Neural progenitor cell (in vitro differentiated cells): ENCODE data around the gene NCS1. TPM values are rescaled to one million over a fixed set of nuclear protein-coding genes. Genes with fewer than 3 reads are reported as not detected.
A peak's percentile ranks its signal among the peaks of the same experiment; 100 is the strongest.

ENCODE experiments used
- DNase-seq: peaks from one replicate; pipeline ENCODE4 v3.0.0-alpha.2; 2016; ENCODE audit warnings: low spot score
- H2AFZ ChIP-seq: fragments of 200-600 bp; sonication (generic); replicated peaks from 2 replicates; pipeline ENCODE4 v1.6.1; 2016; ENCODE audit warnings: antibody characterized with exemption
- H3F3A ChIP-seq: fragments of 200-600 bp; sonication (generic); 2 replicates; pipeline ENCODE4 v1.6.1; 2016; ENCODE audit warnings: antibody characterized with exemption, low read depth
- H3K27ac ChIP-seq: fragments of 200-600 bp; sonication (generic); 2 replicates; pipeline ENCODE4 v1.5.1; 2016; ENCODE audit warnings: mild to moderate bottlenecking
- H3K27me3 ChIP-seq: fragments of 200-600 bp; sonication (generic); 2 replicates; pipeline ENCODE4 v1.6.1; 2016; ENCODE audit warnings: mild to moderate bottlenecking, moderate library complexity
- H3K36me3 ChIP-seq: fragments of 200-600 bp; sonication (generic); 2 replicates; pipeline ENCODE4 v1.5.1; 2016
- H3K4me1 ChIP-seq: fragments of 200-600 bp; sonication (generic); 2 replicates; pipeline ENCODE4 v1.6.1; 2016; ENCODE audit warnings: mixed run types
- H3K4me2 ChIP-seq: fragments of 200-600 bp; sonication (generic); 2 replicates; pipeline ENCODE4 v1.6.1; 2016
- H3K4me3 ChIP-seq: fragments of 200-600 bp; sonication (generic); 2 replicates; pipeline ENCODE4 v1.5.1; 2016
- H3K79me2 ChIP-seq: fragments of 200-600 bp; sonication (generic); 2 replicates; pipeline ENCODE4 v1.6.1; 2016; ENCODE audit warnings: low read depth
- H3K9ac ChIP-seq: fragments of 200-600 bp; sonication (generic); 2 replicates; pipeline ENCODE4 v1.6.1; 2016
- H3K9me3 ChIP-seq: fragments of 200-600 bp; sonication (generic); 2 replicates; pipeline ENCODE4 v1.5.1; 2016; ENCODE audit warnings: low read depth
- H4K20me1 ChIP-seq: fragments of 200-600 bp; sonication (generic); 2 replicates; pipeline ENCODE4 v1.6.1; 2016; ENCODE audit warnings: low read depth
- H3K27ac Mint-ChIP-seq: 3 replicates; pipeline ENCODE4 v1.8.0; 2021; ENCODE audit warnings: mixed read lengths
- H3K27me3 Mint-ChIP-seq: 2 replicates; pipeline ENCODE4 v1.8.0; 2022; ENCODE audit warnings: low read depth, mild to moderate bottlenecking, inconsistent platforms, moderate library complexity, mixed read lengths; ENCODE audit not compliant: insufficient read depth
- H3K36me3 Mint-ChIP-seq: 3 replicates; pipeline ENCODE4 v1.8.0; 2021; ENCODE audit warnings: mixed read lengths
- H3K4me1 Mint-ChIP-seq: 3 replicates; pipeline ENCODE4 v1.8.0; 2021; ENCODE audit warnings: mixed read lengths
- H3K4me3 Mint-ChIP-seq: 3 replicates; pipeline ENCODE4 v1.8.0; 2021; ENCODE audit warnings: mild to moderate bottlenecking, moderate library complexity, mixed read lengths
- H3K9me3 Mint-ChIP-seq: 3 replicates; pipeline ENCODE4 v1.8.0; 2020; ENCODE audit warnings: mixed read lengths
- CTCF ChIP-seq: fragments of 200-600 bp; sonication (generic); IDR thresholded peaks from 2 replicates; pipeline ENCODE4 v1.5.1; 2017; ENCODE audit warnings: antibody characterized with exemption, mild to moderate bottlenecking
- EZH2 ChIP-seq: fragments of 200-600 bp; sonication (generic); IDR thresholded peaks from 2 replicates; pipeline ENCODE4 v1.6.1; 2017; ENCODE audit warnings: antibody characterized with exemption, mild to moderate bottlenecking, moderate library complexity
- EZH2phosphoT487 ChIP-seq: fragments of 200-600 bp; sonication (generic); IDR thresholded peaks from 2 replicates; pipeline ENCODE4 v1.6.1; 2017; ENCODE audit warnings: antibody characterized with exemption
- total RNA-seq: library from RNA; depleted of rRNA; stranded (reverse); fragments of >200 nt; gene quantifications from 2 replicates; pipeline ENCODE4 v1.2.3, GENCODE V29; 2015; ENCODE audit warnings: low replicate concordance

The NCS1 gene
- total RNA-seq, 1 donor from 2014 or later = 16.0 TPM

- Histone ChIP-seq H3F3A (peaks cover 7% of the 10 kb centered on the region), H3K4me1 (peaks cover 15% of the 10 kb centered on the region), H3K4me3 (no peak overlapping the region), H3K27me3 (no peaks in the 10 kb centered on the region), H4K20me1 (peaks cover 26% of the 10 kb centered on the region), H3K36me3 (no peaks in the 10 kb centered on the region), H3K9me3 (no peaks in the 10 kb centered on the region), H3K9ac (no peak overlapping the region), H3K4me2 (no peak overlapping the region), H3K79me2 (no peaks in the 10 kb centered on the region), H3K27ac (no peak overlapping the region), H2AFZ (no peak overlapping the region)
- H3K9me3 Mint-ChIP-seq = no peaks in the 10 kb centered on the region
- TF ChIP-seq EZH2phosphoT487 (no peak), CTCF (no peak), EZH2 (no peak)
- peaks cover 51% of the 10 kb centered on the region for H3K4me1 Mint-ChIP-seq
- no peaks in the 10 kb centered on the region for H3K36me3 Mint-ChIP-seq
- H3K4me3 Mint-ChIP-seq = no peak overlapping the region
- DNase-seq = no peak
- H3K27me3 Mint-ChIP-seq = peaks cover 8% of the 10 kb centered on the region
- H3K27ac Mint-ChIP-seq = peak overlapping the region; percentile 63
Measured at GRCh38 chr9:130211548-130212226, 39.5 kb downstream of the NCS1 start.

- Mint-ChIP-seq H3K9me3 (no peaks in the 10 kb centered on the region), H3K4me1 (peaks cover 47% of the 10 kb centered on the region), H3K27me3 (peaks cover 5% of the 10 kb centered on the region), H3K36me3 (no peaks in the 10 kb centered on the region), H3K27ac (peak overlapping the region; percentile 63), H3K4me3 (no peak overlapping the region)
- no peaks in the 10 kb centered on the region for H3K9me3 ChIP-seq
- H3F3A ChIP-seq = peaks cover 7% of the 10 kb centered on the region
- peaks cover 15% of the 10 kb centered on the region for H3K4me1 ChIP-seq
- H3K36me3 ChIP-seq = no peaks in the 10 kb centered on the region
- H4K20me1 ChIP-seq = peaks cover 23% of the 10 kb centered on the region
- no peak overlapping the region for H3K27ac ChIP-seq
- H3K79me2 ChIP-seq = no peaks in the 10 kb centered on the region
- no peak overlapping the region for H3K4me2 ChIP-seq
- H2AFZ ChIP-seq = no peak overlapping the region
- no peak overlapping the region for H3K9ac ChIP-seq
- H3K4me3 ChIP-seq = no peak overlapping the region
- no peak for DNase-seq
- TF ChIP-seq EZH2phosphoT487 (no peak), EZH2 (no peak), CTCF (no peak)
- no peaks in the 10 kb centered on the region for H3K27me3 ChIP-seq
Measured at GRCh38 chr9:130212543-130213297, 40.5 kb downstream of the NCS1 start.

- H3K79me2 ChIP-seq = no peaks in the 10 kb centered on the region
- H3K4me3 Mint-ChIP-seq = peak overlapping the region; percentile 28
- H3F3A ChIP-seq = peaks cover 7% of the 10 kb centered on the region
- no peak overlapping the region for H3K9ac ChIP-seq
- no peak overlapping the region for H3K4me3 ChIP-seq
- TF ChIP-seq EZH2phosphoT487 (no peak), CTCF (no peak), EZH2 (no peak)
- peak; percentile 77 for DNase-seq
- H3K4me1 Mint-ChIP-seq = peaks cover 40% of the 10 kb centered on the region
- peaks cover 15% of the 10 kb centered on the region for H3K4me1 ChIP-seq
- H3K27ac Mint-ChIP-seq = peak overlapping the region; percentile 96
- H2AFZ ChIP-seq = no peak overlapping the region
- no peaks in the 10 kb centered on the region for H3K36me3 ChIP-seq
- peak overlapping the region; percentile 27 for H3K4me2 ChIP-seq
- peak overlapping the region; percentile 31 for H3K27ac ChIP-seq
- H3K9me3 Mint-ChIP-seq = no peaks in the 10 kb centered on the region
- H3K36me3 Mint-ChIP-seq = peaks cover 4% of the 10 kb centered on the region
- H3K27me3 Mint-ChIP-seq = peaks cover 4% of the 10 kb centered on the region
- peaks cover 23% of the 10 kb centered on the region for H4K20me1 ChIP-seq
- H3K9me3 ChIP-seq = no peaks in the 10 kb centered on the region
- no peaks in the 10 kb centered on the region for H3K27me3 ChIP-seq
Measured at GRCh38 chr9:130213911-130214761, 41.9 kb downstream of the NCS1 start.
